Mesendoderm (in vitro differentiated cells): Measurements from ENCODE around the gene PGBD5.
A peak's percentile ranks its signal among the peaks of the same experiment; 100 is the strongest.

Experiments
- DNase-seq: peaks from one replicate; pipeline ENCODE4 v3.0.0; 2013
- H2AK5ac ChIP-seq: 2 replicates; pipeline ENCODE4 v1.6.1; 2013; ENCODE audit warnings: low read length, inconsistent platforms
- H2BK120ac ChIP-seq: 2 replicates; pipeline ENCODE4 v1.6.1; 2013; ENCODE audit warnings: low read depth, mild to moderate bottlenecking, low read length, moderate library complexity, mixed read lengths
- H2BK15ac ChIP-seq: replicated peaks from 2 replicates; pipeline ENCODE4 v1.6.1; 2013; ENCODE audit warnings: low read depth, mild to moderate bottlenecking, moderate library complexity
- H2BK5ac ChIP-seq: 2 replicates; pipeline ENCODE4 v1.6.1; 2013; ENCODE audit warnings: low read length, inconsistent platforms
- H3K18ac ChIP-seq: 2 replicates; pipeline ENCODE4 v1.6.1; 2013; ENCODE audit warnings: mild to moderate bottlenecking, low read length, mixed read lengths
- H3K23ac ChIP-seq: one replicate; pipeline ENCODE4 v1.6.1; 2013; ENCODE audit warnings: low read length
- H3K27ac ChIP-seq: 2 replicates; pipeline ENCODE4 v1.5.1; 2013; ENCODE audit warnings: low read depth, mild to moderate bottlenecking, inconsistent platforms, low read length, moderate library complexity
- H3K27me3 ChIP-seq: 2 replicates; pipeline ENCODE4 v1.6.1; 2013; ENCODE audit warnings: low read length, control low read depth, mild to moderate bottlenecking, inconsistent platforms; ENCODE audit not compliant: insufficient read depth, poor library complexity
- H3K36me3 ChIP-seq: 2 replicates; pipeline ENCODE4 v1.6.1; 2013; ENCODE audit warnings: low read length, inconsistent platforms; ENCODE audit not compliant: control insufficient read depth, insufficient read depth
- H3K4ac ChIP-seq: one replicate; pipeline ENCODE4 v1.6.1; 2013; ENCODE audit warnings: low read depth, mild to moderate bottlenecking, low read length, moderate library complexity
- H3K4me1 ChIP-seq: 2 replicates; pipeline ENCODE4 v1.6.1; 2013; ENCODE audit warnings: low read depth, low read length, inconsistent platforms; ENCODE audit not compliant: control insufficient read depth
- H3K4me2 ChIP-seq: 2 replicates; pipeline ENCODE4 v1.6.1; 2013; ENCODE audit warnings: low read length
- H3K4me3 ChIP-seq: 2 replicates; pipeline ENCODE4 v1.5.1; 2013; ENCODE audit warnings: mild to moderate bottlenecking, low read length
- H3K56ac ChIP-seq: one replicate; pipeline ENCODE4 v1.6.1; 2013; ENCODE audit warnings: low read length
- H3K79me1 ChIP-seq: 2 replicates; pipeline ENCODE4 v1.6.1; 2013; ENCODE audit warnings: low read length, inconsistent platforms
- H3K79me2 ChIP-seq: 2 replicates; pipeline ENCODE4 v1.6.1; 2013; ENCODE audit warnings: mild to moderate bottlenecking, low read length; ENCODE audit not compliant: control insufficient read depth, insufficient read depth
- H3K9ac ChIP-seq: 2 replicates; pipeline ENCODE4 v1.6.1; 2013; ENCODE audit warnings: low read length, inconsistent platforms
- H4K5ac ChIP-seq: one replicate; pipeline ENCODE4 v1.6.1; 2013; ENCODE audit warnings: low read length
- H4K8ac ChIP-seq: one replicate; pipeline ENCODE4 v1.6.1; 2013; ENCODE audit warnings: low read depth, mild to moderate bottlenecking, control low read depth, low read length, moderate library complexity
- WGBS: extraction: QIAGEN DNeasy Blood & Tissue Kit; methylation state at CpG from one replicate; pipeline ENCODE4 v1.1.7; 2013; ENCODE audit warnings: low lambda C conversion rate, missing lambda C conversion rate; ENCODE audit not compliant: insufficient coverage; ENCODE audit errors: extremely low coverage; 5-methylcytosine and 5-hydroxymethylcytosine counted together

The PGBD5 gene

DNA sequence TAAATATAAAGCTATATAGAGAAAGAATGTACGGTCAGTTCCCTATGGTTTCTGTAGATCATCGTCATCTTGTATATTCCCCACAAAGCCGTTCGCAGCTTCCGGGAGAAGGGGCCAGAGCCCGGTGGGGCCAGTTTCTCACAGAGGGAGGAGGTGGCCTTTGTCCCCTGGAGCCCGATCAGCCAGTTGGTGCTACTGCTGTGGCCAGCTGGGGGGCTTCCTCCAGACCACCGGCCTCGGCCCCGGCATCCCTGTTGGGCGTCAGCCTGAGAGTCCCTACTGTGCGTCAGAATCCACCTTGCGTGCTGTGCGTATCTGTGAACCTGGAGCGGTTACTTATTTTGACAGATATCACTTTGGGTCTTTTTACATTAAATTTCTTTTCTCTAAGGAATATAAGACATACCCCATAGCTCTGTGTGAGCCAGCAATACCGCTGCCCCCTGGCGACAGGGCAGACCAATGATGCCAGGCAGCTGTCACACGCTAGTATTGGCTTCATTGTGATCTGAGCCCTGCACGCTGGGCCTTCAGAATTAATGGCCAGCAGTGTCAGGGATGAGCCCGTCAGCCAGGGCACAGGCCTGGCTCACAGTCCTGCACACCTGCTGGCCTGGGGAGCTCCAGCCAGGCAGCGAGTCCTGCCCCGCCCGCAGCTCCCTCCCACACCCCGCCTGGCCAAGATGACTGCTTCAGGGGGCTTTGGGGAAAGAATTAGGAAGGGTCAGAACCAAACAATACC lies 145.9 kb downstream of the PGBD5 start:
- DNase-seq = no peak
- Histone ChIP-seq H3K4me2 (no peak overlapping the region), H2AK5ac (no peak overlapping the region), H4K5ac (no peak overlapping the region), H2BK120ac (no peak overlapping the region), H3K4ac (no peak overlapping the region), H3K23ac (no peak overlapping the region), H3K9ac (no peak overlapping the region), H3K27me3 (no peaks in the 10 kb centered on the region), H3K36me3 (peaks cover 3% of the 10 kb centered on the region), H3K4me1 (no peaks in the 10 kb centered on the region), H3K56ac (no peak overlapping the region), H3K18ac (no peak overlapping the region), H3K27ac (no peak overlapping the region), H2BK15ac (no peak overlapping the region), H3K79me2 (no peaks in the 10 kb centered on the region), H3K79me1 (no peaks in the 10 kb centered on the region), H2BK5ac (no peak overlapping the region), H3K4me3 (no peak overlapping the region), H4K8ac (no peak overlapping the region)
- WGBS = no CpG with 5 or more reads among the region's 24 CpGs

DNA sequence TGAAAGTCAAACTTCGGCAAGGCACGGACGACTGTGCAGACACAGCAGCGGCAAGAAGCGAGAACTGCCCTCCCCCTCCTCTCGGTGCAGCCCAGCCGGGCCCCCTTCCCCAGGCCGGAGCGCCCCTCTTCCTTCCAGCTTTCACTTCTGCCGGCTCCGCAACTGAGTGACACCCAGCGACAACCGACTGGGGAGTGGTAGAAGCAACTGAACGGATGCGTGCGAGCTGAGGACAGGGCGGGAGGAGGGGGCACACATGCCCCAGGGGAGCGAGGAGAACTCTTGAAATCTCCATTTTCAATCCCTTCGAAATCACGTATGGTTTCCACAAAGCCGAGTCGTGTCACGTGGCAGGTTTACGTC lies 146.6 kb downstream of the PGBD5 start:
- peaks cover 3% of the 10 kb centered on the region for H3K36me3 ChIP-seq
- no peak for DNase-seq
- H3K27me3 ChIP-seq = no peaks in the 10 kb centered on the region

GRCh38 chr1:230278871-230279582 lies 147.1 kb downstream of the PGBD5 start:
- H2BK5ac ChIP-seq = no peak overlapping the region
- H2BK15ac ChIP-seq = no peak overlapping the region
- no peak overlapping the region for H4K5ac ChIP-seq
- H2AK5ac ChIP-seq = no peak overlapping the region
- no peak overlapping the region for H3K4ac ChIP-seq
- no peak overlapping the region for H4K8ac ChIP-seq
- H3K18ac ChIP-seq = no peak overlapping the region
- no peaks in the 10 kb centered on the region for H3K79me2 ChIP-seq
- H3K27me3 ChIP-seq = no peaks in the 10 kb centered on the region
- no CpG with 5 or more reads among the region's 20 CpGs for WGBS
- no peak overlapping the region for H3K4me2 ChIP-seq
- no peak overlapping the region for H3K9ac ChIP-seq
- no peak for DNase-seq
- H3K27ac ChIP-seq = no peak overlapping the region
- H3K4me1 ChIP-seq = no peaks in the 10 kb centered on the region
- H2BK120ac ChIP-seq = no peak overlapping the region
- H3K56ac ChIP-seq = no peak overlapping the region
- no peaks in the 10 kb centered on the region for H3K79me1 ChIP-seq
- H3K36me3 ChIP-seq = peaks cover 3% of the 10 kb centered on the region
- H3K23ac ChIP-seq = no peak overlapping the region
- H3K4me3 ChIP-seq = no peak overlapping the region

More for the DNA sequence above, 146.6 kb downstream of the PGBD5 start:
- H3K4me3 ChIP-seq = no peak overlapping the region
- no peak overlapping the region for H4K8ac ChIP-seq
- no peaks in the 10 kb centered on the region for H3K4me1 ChIP-seq
- H3K79me2 ChIP-seq = no peaks in the 10 kb centered on the region
- H3K23ac ChIP-seq = no peak overlapping the region
- H3K4me2 ChIP-seq = no peak overlapping the region
- H2BK5ac ChIP-seq = no peak overlapping the region
- no peak overlapping the region for H3K4ac ChIP-seq
- no peak overlapping the region for H3K56ac ChIP-seq
- H4K5ac ChIP-seq = no peak overlapping the region
- WGBS = no CpG with 5 or more reads among the region's 24 CpGs
- H2BK120ac ChIP-seq = no peak overlapping the region
- no peaks in the 10 kb centered on the region for H3K79me1 ChIP-seq
- no peak overlapping the region for H2BK15ac ChIP-seq
- no peak overlapping the region for H3K9ac ChIP-seq
- H3K18ac ChIP-seq = no peak overlapping the region
- H3K27ac ChIP-seq = no peak overlapping the region
- H2AK5ac ChIP-seq = no peak overlapping the region

DNA sequence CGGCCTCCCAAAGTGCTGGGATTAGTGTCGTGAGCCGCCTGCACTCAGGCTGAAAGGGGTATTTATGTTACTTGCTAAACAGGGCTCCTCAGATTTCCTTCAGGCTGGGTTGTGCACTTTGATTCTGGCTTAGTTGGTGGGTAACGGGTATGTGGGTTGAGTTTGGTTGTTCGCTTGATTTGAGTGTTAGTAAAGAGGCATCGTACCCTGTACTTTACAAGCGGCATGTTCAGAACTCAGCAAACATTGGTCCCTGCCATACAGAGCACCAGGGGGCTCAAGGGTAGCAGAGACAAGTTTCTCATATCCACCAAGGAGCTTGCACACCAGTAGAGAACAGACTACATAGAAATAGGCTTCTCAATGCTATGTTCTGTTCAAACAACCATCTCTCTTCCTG lies 147.8 kb downstream of the PGBD5 start:
- Histone ChIP-seq H3K18ac (no peak overlapping the region), H3K4me1 (no peaks in the 10 kb centered on the region), H2BK15ac (no peak overlapping the region), H4K5ac (no peak overlapping the region), H3K4me3 (no peak overlapping the region), H3K56ac (no peak overlapping the region), H3K79me2 (no peaks in the 10 kb centered on the region), H3K4ac (no peak overlapping the region), H2BK120ac (no peak overlapping the region), H3K79me1 (no peaks in the 10 kb centered on the region), H4K8ac (no peak overlapping the region), H3K36me3 (peaks cover 3% of the 10 kb centered on the region), H3K27ac (no peak overlapping the region), H3K4me2 (no peak overlapping the region), H2AK5ac (no peak overlapping the region), H3K9ac (no peak overlapping the region), H3K27me3 (no peaks in the 10 kb centered on the region), H2BK5ac (no peak overlapping the region), H3K23ac (no peak overlapping the region)
- no peak for DNase-seq
- WGBS = 100% methylated on average over 2 of the region's 7 CpGs

DNA sequence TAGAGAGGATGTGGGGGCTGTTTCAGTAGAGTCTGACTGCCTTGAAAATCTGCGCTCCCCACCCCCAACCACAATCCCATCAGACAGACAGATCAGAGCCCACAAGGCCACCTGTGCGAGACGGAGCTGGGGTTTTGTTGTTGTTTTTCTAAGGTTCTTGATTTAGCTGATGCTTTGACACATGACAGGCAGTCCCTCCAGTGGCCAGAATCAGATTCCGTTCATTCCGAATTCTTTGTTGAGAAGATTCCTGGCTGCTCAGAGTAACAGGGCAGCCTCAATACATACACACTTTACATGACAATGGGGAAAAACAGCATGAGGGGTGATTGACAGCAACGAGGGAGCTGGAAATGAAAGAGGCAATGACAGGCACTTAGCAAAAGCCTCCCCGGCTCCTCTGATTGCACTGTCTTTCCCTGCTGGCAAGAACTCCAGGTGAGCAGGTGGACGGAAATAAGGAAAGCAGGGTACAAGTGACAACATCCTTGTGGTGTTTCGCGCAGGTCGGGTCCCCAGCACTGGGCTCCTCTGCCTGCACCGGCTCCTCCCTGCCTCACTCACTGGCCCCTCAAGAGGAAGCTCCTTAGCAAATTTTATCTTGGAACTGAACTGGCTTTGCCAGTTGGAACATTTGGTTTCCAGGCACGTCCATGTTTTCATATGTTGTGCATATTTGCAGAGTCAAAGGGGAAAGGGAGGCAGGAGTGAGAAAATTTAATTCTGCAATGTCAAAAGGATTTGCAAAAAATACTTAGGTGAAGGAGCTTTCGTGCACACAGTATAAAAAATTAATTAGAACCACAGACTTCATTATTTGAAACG lies 148.7 kb downstream of the PGBD5 start:
- no CpG with 5 or more reads among the region's 15 CpGs for WGBS
- H2BK5ac ChIP-seq = no peak overlapping the region
- H2BK120ac ChIP-seq = no peak overlapping the region
- H2BK15ac ChIP-seq = no peak overlapping the region
- H4K8ac ChIP-seq = no peak overlapping the region
- H3K27ac ChIP-seq = no peak overlapping the region
- no peak overlapping the region for H4K5ac ChIP-seq
- no peak overlapping the region for H3K4me2 ChIP-seq
- no peaks in the 10 kb centered on the region for H3K79me1 ChIP-seq
- H3K27me3 ChIP-seq = no peaks in the 10 kb centered on the region
- H3K4me1 ChIP-seq = no peaks in the 10 kb centered on the region
- H3K4me3 ChIP-seq = no peak overlapping the region
- H3K9ac ChIP-seq = no peak overlapping the region
- H3K36me3 ChIP-seq = peaks cover 3% of the 10 kb centered on the region
- no peak overlapping the region for H3K56ac ChIP-seq
- H3K23ac ChIP-seq = no peak overlapping the region
- H3K18ac ChIP-seq = no peak overlapping the region
- H2AK5ac ChIP-seq = no peak overlapping the region
- peak; percentile 91 for DNase-seq
- H3K79me2 ChIP-seq = no peaks in the 10 kb centered on the region
- H3K4ac ChIP-seq = no peak overlapping the region
